ENCODE measurements around the gene TEF. TPM values are rescaled to one million over a fixed set of nuclear protein-coding genes. Genes with fewer than 3 reads are reported as not detected.
A peak's percentile ranks its signal among the peaks of the same experiment; 100 is the strongest.

The TEF gene
- total RNA-seq, 4 donors from 2014 or later, result 19.5 to 47.8 (median 36.6) TPM

- H3K27ac ChIP-seq (replicated peaks in 1 of 4), result peak overlapping the region in 1 of 4 donors; percentile 40
- intact Hi-C loops (cut with DNase I), result no loop called here
- no peak for DNase-seq (ENCODE audit: extremely low spot score)
- no peak overlapping the region for H3K4me3 ChIP-seq
- H3K9me3 ChIP-seq, result no peaks in the 10 kb centered on the region
- peaks cover 0 to 5% (median 2%) of the 10 kb centered on the region in 4 donors for H3K4me1 ChIP-seq
- TF ChIP-seq POLR2A (IDR thresholded peaks at IDR 0.05; ENCODE audit: low read depth) (no peak), CTCF (IDR thresholded peaks at IDR 0.05) (no peak), EP300 (IDR thresholded peaks at IDR 0.05) (no peak), POLR2AphosphoS5 (IDR thresholded peaks at IDR 0.05) (peak in 1 of 2 donors; percentile 11)
- WGBS, result 69% methylated on average over 6 of the region's 6 CpGs
- peaks cover 78 to 100% (median 99%) of the 10 kb centered on the region in 4 donors for H3K36me3 ChIP-seq
- no peaks in the 10 kb centered on the region for H3K27me3 ChIP-seq
Observed at GRCh38 chr22:41352058-41352457, 29.7 kb upstream of the TEF start.

- Histone ChIP-seq H3K36me3 (peaks cover 62 to 100% (median 95%) of the 10 kb centered on the region in 4 donors), H3K4me1 (peaks cover 0 to 3% (median 0%) of the 10 kb centered on the region in 4 donors), H3K4me3 (no peak overlapping the region), H3K27me3 (no peaks in the 10 kb centered on the region), H3K9me3 (no peaks in the 10 kb centered on the region), H3K27ac (replicated peaks in 1 of 4) (no peak overlapping the region)
- no peak for TF ChIP-seq EP300 (IDR thresholded peaks at IDR 0.05)
- WGBS, result 86% methylated on average over 10 of the region's 10 CpGs
- no peak for DNase-seq (ENCODE audit: extremely low spot score)
- intact Hi-C loops (cut with DNase I), result no loop called here
Observed at GRCh38 chr22:41353862-41354575, 27.7 kb upstream of the TEF start.

GRCh38 chr22:41354979-41355378 lies 26.8 kb upstream of the TEF start:
- H3K27ac ChIP-seq (replicated peaks in 1 of 4), result no peak overlapping the region
- 90% methylated on average over 10 of the region's 10 CpGs for WGBS
- intact Hi-C loops (cut with DNase I), result no loop called here

GRCh38 chr22:41355895-41356294 lies 25.8 kb upstream of the TEF start:
- DNase-seq (ENCODE audit: extremely low spot score), result no peak
- Histone ChIP-seq H3K4me3 (no peak overlapping the region), H3K36me3 (peaks cover 51 to 82% (median 76%) of the 10 kb centered on the region in 4 donors), H3K4me1 (peaks cover 0 to 6% (median 2%) of the 10 kb centered on the region in 4 donors), H3K9me3 (no peaks in the 10 kb centered on the region), H3K27ac (replicated peaks in 1 of 4) (no peak overlapping the region), H3K27me3 (no peaks in the 10 kb centered on the region)
- 88% methylated on average over 14 of the region's 17 CpGs for WGBS
- TF ChIP-seq POLR2AphosphoS5 (IDR thresholded peaks at IDR 0.05) (no peak), EP300 (IDR thresholded peaks at IDR 0.05) (no peak), POLR2A (IDR thresholded peaks at IDR 0.05; ENCODE audit: low read depth) (no peak)
- intact Hi-C loops (cut with DNase I), result no loop called here

More at GRCh38 chr22:41354979-41355378, 26.8 kb upstream of the TEF start:
- H3K9me3 ChIP-seq, result no peaks in the 10 kb centered on the region
- no peak overlapping the region for H3K4me3 ChIP-seq
- TF ChIP-seq EP300 (IDR thresholded peaks at IDR 0.05), result no peak
- TF ChIP-seq POLR2A (IDR thresholded peaks at IDR 0.05; ENCODE audit: low read depth), result no peak
- DNase-seq (ENCODE audit: extremely low spot score), result no peak
- H3K27me3 ChIP-seq, result no peaks in the 10 kb centered on the region
- H3K4me1 ChIP-seq, result peaks cover 0 to 3% (median under 1%) of the 10 kb centered on the region in 4 donors
- peaks cover 55 to 91% (median 86%) of the 10 kb centered on the region in 4 donors for H3K36me3 ChIP-seq

- Histone ChIP-seq H3K4me1 (peaks cover 0 to 6% (median 2%) of the 10 kb centered on the region in 4 donors), H3K9me3 (no peaks in the 10 kb centered on the region), H3K27me3 (no peaks in the 10 kb centered on the region), H3K36me3 (peaks cover 45 to 75% (median 70%) of the 10 kb centered on the region in 4 donors), H3K27ac (replicated peaks in 1 of 4) (no peak overlapping the region), H3K4me3 (no peak overlapping the region)
- WGBS, result 89% methylated on average over 16 of the region's 25 CpGs
- no peak for TF ChIP-seq POLR2AphosphoS5 (IDR thresholded peaks at IDR 0.05)
- no peak for TF ChIP-seq POLR2A (IDR thresholded peaks at IDR 0.05; ENCODE audit: low read depth)
- TF ChIP-seq EP300 (IDR thresholded peaks at IDR 0.05), result no peak
- no peak for TF ChIP-seq CTCF (IDR thresholded peaks at IDR 0.05)
- intact Hi-C loops (cut with DNase I), result no loop called here
- no peak for DNase-seq (ENCODE audit: extremely low spot score)
Observed at GRCh38 chr22:41356430-41357028, 25.2 kb upstream of the TEF start.

- no peak for DNase-seq (ENCODE audit: extremely low spot score)
- H3K27me3 ChIP-seq, result no peaks in the 10 kb centered on the region
- H3K4me1 ChIP-seq, result peaks cover 0 to 6% (median 0%) of the 10 kb centered on the region in 4 donors
- intact Hi-C loops (cut with DNase I), result no loop called here
- peaks cover 40 to 69% (median 63%) of the 10 kb centered on the region in 4 donors for H3K36me3 ChIP-seq
- H3K9me3 ChIP-seq, result no peaks in the 10 kb centered on the region
- H3K4me3 ChIP-seq, result no peak overlapping the region
- H3K27ac ChIP-seq (replicated peaks in 1 of 4), result no peak overlapping the region
- WGBS, result 84% methylated on average over 14 of the region's 16 CpGs
- TF ChIP-seq POLR2A (IDR thresholded peaks at IDR 0.05; ENCODE audit: low read depth) (no peak), EP300 (IDR thresholded peaks at IDR 0.05) (no peak), CTCF (IDR thresholded peaks at IDR 0.05) (no peak), POLR2AphosphoS5 (IDR thresholded peaks at IDR 0.05) (no peak)
Observed at GRCh38 chr22:41357191-41357590, 24.6 kb upstream of the TEF start.

Data from esophagus muscularis mucosa (tissue), 4 donors.